Measurements from ENCODE around the gene TBC1D2. TPM values are rescaled to one million over a fixed set of nuclear protein-coding genes. Genes with fewer than 3 reads are reported as not detected.

The TBC1D2 gene
- total and polyA plus RNA-seq, 5 experiments from 2014 or later: 2.0 to 6.9 (median 5.9) TPM

- DNase-seq: no peak
- Mint-ChIP-seq H3K4me1 (peaks cover 0 to 8% (median 0%) of the 10 kb centered on the region in 4 donors), H3K27me3 (no peaks in the 10 kb centered on the region), H3K36me3 (peaks cover 0 to 30% (median 11%) of the 10 kb centered on the region in 3 donors), H3K4me3 (no peak overlapping the region), H3K9me3 (no peaks in the 10 kb centered on the region), H3K27ac (peak overlapping the region in 1 of 10 donors; percentile 61)
- POLR2A ChIA-PET: no interaction called here
- no peak for ATAC-seq
These were observed 36.7 kb downstream of the TBC1D2 start for GRCh38 chr9:98218562-98219363.

DNA sequence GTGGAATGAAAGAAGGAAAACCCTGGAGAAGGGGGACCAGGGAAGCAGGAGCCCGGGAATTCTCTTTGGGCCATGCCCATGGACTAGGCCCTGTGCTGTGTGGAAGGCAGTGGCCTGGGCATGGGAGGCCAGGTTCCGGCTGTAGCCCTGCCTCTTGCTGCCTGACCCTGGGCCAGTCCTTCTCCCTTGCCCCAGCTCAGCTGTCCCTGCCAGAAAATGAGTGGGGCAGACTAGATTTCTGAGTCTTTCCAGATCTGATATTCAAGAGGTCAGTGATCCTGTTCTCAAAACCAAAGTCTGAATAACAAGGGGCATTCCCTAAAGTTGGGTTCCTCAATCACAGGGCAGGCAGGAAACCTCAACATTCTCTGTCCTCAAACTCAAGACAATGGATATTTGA lies 38.2 kb downstream of the TBC1D2 start:
- Mint-ChIP-seq H3K36me3 (peaks cover 0 to 36% (median 10%) of the 10 kb centered on the region in 3 donors), H3K27ac (no peak overlapping the region), H3K4me1 (peaks cover 0 to 3% (median 0%) of the 10 kb centered on the region in 4 donors), H3K9me3 (no peaks in the 10 kb centered on the region), H3K4me3 (no peak overlapping the region), H3K27me3 (no peaks in the 10 kb centered on the region)
- ATAC-seq (no peak), DNase-seq (no peak)
- POLR2A ChIA-PET: no interaction called here

GRCh38 chr9:98216391-98216790 lies 39.1 kb downstream of the TBC1D2 start:
- DNase-seq (no peak), ATAC-seq (no peak)
- Mint-ChIP-seq H3K27me3 (no peaks in the 10 kb centered on the region), H3K36me3 (peaks cover 0 to 41% (median 8%) of the 10 kb centered on the region in 3 donors), H3K4me1 (peaks cover 0 to 5% (median 0%) of the 10 kb centered on the region in 4 donors), H3K9me3 (no peaks in the 10 kb centered on the region), H3K27ac (no peak overlapping the region), H3K4me3 (no peak overlapping the region)
- POLR2A ChIA-PET: no interaction called here

DNA sequence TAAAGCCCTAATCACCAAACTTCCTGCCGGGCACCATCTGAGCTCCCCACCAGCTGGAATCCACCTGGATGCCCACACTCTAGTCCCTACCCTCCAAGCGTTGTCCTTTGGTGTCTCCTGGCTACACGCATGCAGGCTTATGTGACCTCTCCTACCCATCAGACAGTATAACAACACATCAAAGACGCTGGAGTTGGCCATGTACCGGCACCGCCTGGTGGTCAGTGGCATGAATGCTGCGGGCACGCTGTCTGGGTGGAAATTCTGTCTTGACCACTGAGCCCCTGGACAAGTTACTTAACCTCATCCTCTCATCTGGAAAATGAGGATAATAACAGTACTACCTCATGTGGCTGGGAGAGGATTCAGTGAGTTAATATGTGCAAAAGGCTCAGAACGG lies 39.6 kb downstream of the TBC1D2 start:
- POLR2A ChIA-PET: no interaction called here
- no peaks in the 10 kb centered on the region for H3K27me3 Mint-ChIP-seq
- DNase-seq: peak in 2 of 10 donors; percentile 12 to 19
- peak overlapping the region in 1 of 10 donors; percentile 69 for H3K27ac Mint-ChIP-seq
- no peak for ATAC-seq
- H3K4me3 Mint-ChIP-seq: no peak overlapping the region
- H3K9me3 Mint-ChIP-seq: no peaks in the 10 kb centered on the region
- H3K36me3 Mint-ChIP-seq: peaks cover 0 to 41% (median 6%) of the 10 kb centered on the region in 3 donors
- H3K4me1 Mint-ChIP-seq: peaks cover 0 to 5% (median 0%) of the 10 kb centered on the region in 4 donors

DNA sequence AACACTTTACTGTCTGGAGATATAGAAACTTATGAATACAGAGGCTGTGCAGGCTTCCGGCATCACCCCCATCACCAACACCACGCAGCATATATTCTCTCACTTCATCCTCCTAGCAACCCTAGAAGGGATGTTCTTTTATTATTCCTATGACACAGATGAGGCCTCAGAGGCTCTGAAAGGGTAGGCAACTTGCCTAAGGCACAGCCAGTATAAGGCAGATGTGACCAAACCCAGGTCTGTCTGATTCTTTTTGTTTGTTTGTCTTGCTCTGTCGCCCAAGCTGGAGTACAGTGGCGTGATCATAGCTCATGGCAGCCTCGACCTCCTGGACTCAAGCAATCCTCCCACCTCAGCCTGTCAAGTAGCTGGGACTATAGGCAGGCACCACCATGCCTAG lies 40.2 kb downstream of the TBC1D2 start:
- Mint-ChIP-seq H3K4me1 (peaks cover 0 to 5% (median 0%) of the 10 kb centered on the region in 4 donors), H3K9me3 (no peaks in the 10 kb centered on the region), H3K27me3 (no peaks in the 10 kb centered on the region), H3K36me3 (peaks cover 0 to 38% (median 6%) of the 10 kb centered on the region in 3 donors), H3K4me3 (no peak overlapping the region), H3K27ac (peak overlapping the region in 1 of 10 donors; percentile 69)
- POLR2A ChIA-PET: no interaction called here
- DNase-seq (no peak), ATAC-seq (no peak)

- Mint-ChIP-seq H3K27ac (no peak overlapping the region), H3K9me3 (no peaks in the 10 kb centered on the region), H3K27me3 (no peaks in the 10 kb centered on the region), H3K36me3 (peaks cover 0 to 37% (median 6%) of the 10 kb centered on the region in 3 donors), H3K4me1 (peaks cover 0 to 4% (median 0%) of the 10 kb centered on the region in 4 donors), H3K4me3 (no peak overlapping the region)
- ATAC-seq: no peak
- DNase-seq: no peak
- POLR2A ChIA-PET: no interaction called here
These were observed 40.6 kb downstream of the TBC1D2 start for GRCh38 chr9:98214811-98215210.

DNA sequence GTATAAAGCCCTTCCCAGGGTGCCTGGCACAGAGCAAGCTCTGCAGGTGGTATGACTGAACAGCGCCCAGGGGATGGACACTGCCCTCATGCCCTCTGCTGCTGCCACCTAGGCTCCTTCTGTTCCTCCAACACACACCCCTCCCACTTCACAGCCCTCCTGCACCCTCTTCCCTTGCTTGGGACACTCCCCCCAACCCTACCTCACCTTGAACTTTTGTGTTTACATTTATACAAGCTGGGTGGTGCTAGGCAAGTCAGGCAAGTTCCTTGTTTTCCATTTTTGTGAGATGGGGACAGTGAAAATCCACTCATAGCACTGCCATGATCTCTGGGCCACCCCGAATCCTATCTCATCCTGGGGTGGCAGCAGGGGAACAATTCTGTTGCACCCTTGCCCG lies 44.2 kb downstream of the TBC1D2 start:
- no peak for ATAC-seq
- Mint-ChIP-seq H3K4me1 (peaks cover 0 to 3% (median 0%) of the 10 kb centered on the region in 4 donors), H3K4me3 (no peak overlapping the region), H3K36me3 (peaks cover 0 to 22% (median 3%) of the 10 kb centered on the region in 3 donors), H3K9me3 (no peaks in the 10 kb centered on the region), H3K27me3 (no peaks in the 10 kb centered on the region), H3K27ac (peak overlapping the region in 1 of 10 donors; percentile 37)
- POLR2A ChIA-PET: no interaction called here
- DNase-seq: no peak

GRCh38 chr9:98210435-98210834 lies 45.0 kb downstream of the TBC1D2 start:
- POLR2A ChIA-PET: no interaction called here
- Mint-ChIP-seq H3K27me3 (no peaks in the 10 kb centered on the region), H3K27ac (peak overlapping the region in 1 of 10 donors; percentile 55), H3K4me1 (peaks cover 1 to 6% (median 5%) of the 10 kb centered on the region in 4 donors), H3K4me3 (no peak overlapping the region), H3K36me3 (peaks cover 0 to 22% (median 3%) of the 10 kb centered on the region in 3 donors), H3K9me3 (no peaks in the 10 kb centered on the region)
- ATAC-seq (no peak), DNase-seq (no peak)

- no peak overlapping the region for H3K4me3 Mint-ChIP-seq
- peaks cover 0 to 16% (median 3%) of the 10 kb centered on the region in 3 donors for H3K36me3 Mint-ChIP-seq
- H3K27ac Mint-ChIP-seq: no peak overlapping the region
- ATAC-seq (no peak), DNase-seq (no peak)
- H3K27me3 Mint-ChIP-seq: no peaks in the 10 kb centered on the region
- POLR2A ChIA-PET: no interaction called here
- H3K4me1 Mint-ChIP-seq: peaks cover 1 to 6% (median 6%) of the 10 kb centered on the region in 4 donors
- no peaks in the 10 kb centered on the region for H3K9me3 Mint-ChIP-seq
These were observed 45.9 kb downstream of the TBC1D2 start for GRCh38 chr9:98209530-98209929.

DNA sequence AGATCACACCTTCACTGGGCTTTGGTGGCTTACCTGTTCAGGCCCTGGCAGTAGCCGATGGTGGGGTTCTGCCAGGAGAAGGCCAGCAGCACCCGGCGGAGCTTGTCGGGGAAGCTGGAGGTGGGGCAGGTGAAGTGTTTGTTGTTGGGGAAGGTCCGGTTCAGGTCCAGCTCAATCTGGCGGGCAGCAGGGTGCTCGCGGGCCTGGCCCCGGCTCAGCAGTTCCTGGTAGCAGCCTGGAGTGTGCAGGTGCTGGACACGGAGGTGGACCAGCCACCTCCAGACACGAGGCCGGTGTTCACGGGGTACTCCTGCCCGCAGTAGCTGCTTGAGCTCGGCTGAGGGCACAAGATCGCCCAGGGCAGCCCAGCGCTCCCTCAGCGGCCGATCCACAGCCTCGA lies 46.8 kb downstream of the TBC1D2 start:
- ATAC-seq: no peak
- POLR2A ChIA-PET: no interaction called here
- H3K36me3 Mint-ChIP-seq: peaks cover 0 to 15% (median 3%) of the 10 kb centered on the region in 3 donors
- peaks cover 1 to 6% (median 6%) of the 10 kb centered on the region in 4 donors for H3K4me1 Mint-ChIP-seq
- no peak for DNase-seq
- H3K4me3 Mint-ChIP-seq: no peak overlapping the region
- H3K27ac Mint-ChIP-seq: no peak overlapping the region
- no peaks in the 10 kb centered on the region for H3K9me3 Mint-ChIP-seq
- H3K27me3 Mint-ChIP-seq: no peaks in the 10 kb centered on the region

DNA sequence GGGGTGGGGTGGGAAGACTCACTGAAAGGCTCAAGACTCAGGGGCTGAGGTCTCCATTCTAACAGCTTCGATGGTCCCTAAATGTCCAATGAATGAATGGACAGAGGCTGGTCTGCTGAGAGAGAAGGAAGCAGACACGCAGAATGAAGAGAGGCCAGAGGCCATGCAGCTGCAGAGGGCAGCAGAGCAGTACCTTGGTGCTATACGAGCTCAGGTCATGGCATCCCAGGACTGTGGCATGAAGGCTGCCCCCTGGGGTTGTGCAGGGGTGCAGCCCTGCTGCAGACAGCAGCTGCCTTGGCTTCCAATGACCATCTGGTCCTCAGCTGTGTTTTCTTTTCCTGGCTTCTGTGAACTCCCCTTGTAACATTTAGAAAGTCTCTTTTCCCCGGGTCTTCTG lies 47.8 kb downstream of the TBC1D2 start:
- ATAC-seq (no peak), DNase-seq (no peak)
- H3K4me3 Mint-ChIP-seq: no peak overlapping the region
- no peak overlapping the region for H3K27ac Mint-ChIP-seq
- POLR2A ChIA-PET: no interaction called here
- peaks cover 0 to 7% (median 0%) of the 10 kb centered on the region in 3 donors for H3K36me3 Mint-ChIP-seq
- H3K27me3 Mint-ChIP-seq: no peaks in the 10 kb centered on the region
- no peaks in the 10 kb centered on the region for H3K9me3 Mint-ChIP-seq
- H3K4me1 Mint-ChIP-seq: peaks cover 1 to 6% (median 6%) of the 10 kb centered on the region in 4 donors

DNA sequence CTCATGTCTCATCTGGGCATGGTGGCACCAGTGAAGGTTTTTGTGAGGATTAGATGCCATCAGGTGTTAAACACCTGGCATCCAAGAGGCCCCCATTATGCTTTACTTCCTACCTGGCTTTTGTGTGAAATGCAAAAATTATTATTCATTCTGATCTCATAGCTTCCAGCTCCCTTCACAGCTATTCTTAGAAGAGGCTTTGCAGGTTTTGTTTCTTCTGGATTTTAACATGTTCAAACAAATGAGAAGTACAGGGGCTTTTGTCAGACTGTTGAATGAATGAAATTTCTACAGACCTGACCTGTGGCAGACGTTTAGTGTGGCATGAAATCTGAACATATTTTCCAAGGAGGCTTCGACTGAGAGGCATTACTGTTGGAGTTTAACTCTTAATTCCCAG lies 48.7 kb downstream of the TBC1D2 start:
- Mint-ChIP-seq H3K27ac (peak overlapping the region in 1 of 10 donors; percentile 43), H3K4me3 (no peak overlapping the region), H3K36me3 (peaks cover 0 to 5% (median 0%) of the 10 kb centered on the region in 3 donors), H3K4me1 (peaks cover 1 to 6% (median 6%) of the 10 kb centered on the region in 4 donors), H3K9me3 (no peaks in the 10 kb centered on the region), H3K27me3 (no peaks in the 10 kb centered on the region)
- ATAC-seq: no peak
- no peak for DNase-seq
- POLR2A ChIA-PET: no interaction called here

- Mint-ChIP-seq H3K27ac (peak overlapping the region in 1 of 10 donors; percentile 67), H3K9me3 (no peaks in the 10 kb centered on the region), H3K4me3 (no peak overlapping the region), H3K27me3 (no peaks in the 10 kb centered on the region), H3K36me3 (peaks cover 0 to under 1% (median 0%) of the 10 kb centered on the region in 3 donors), H3K4me1 (peaks cover 0 to 6% (median 6%) of the 10 kb centered on the region in 4 donors)
- DNase-seq (no peak), ATAC-seq (no peak)
- POLR2A ChIA-PET: interaction anchor here (1.8 kb wide), 1 partner anchor 13 kb away, joined by 4 read pairs; the partner anchor contains the start of gene CORO2A
These were observed 50.8 kb downstream of the TBC1D2 start for GRCh38 chr9:98204692-98205091.
